Upper lobe of left lung (tissue), 6 donors: Measurements from ENCODE around the gene EXOC3L2. TPM values are rescaled to one million over a fixed set of nuclear protein-coding genes. Genes with fewer than 3 reads are reported as not detected.
"Not testable (repeated sequence)": the region's sequence is repeated elsewhere in the genome, so short reads cannot be mapped to it uniquely, and the experiment has no call there.

Experiments used
- ATAC-seq, 2 donors: fragments of 200-7000 bp; cut with Tn5 transposase; one replicate each; pipeline ENCODE4 v1.9.1; 2022; ENCODE audit warnings: mild to moderate bottlenecking in 2 of 2, moderate library complexity in 2 of 2; ENCODE audit not compliant: low FRiP score in 2 of 2
- DNase-seq, 2 donors: peaks; one replicate each; pipeline ENCODE4 v3.0.0-alpha.2; 2019 to 2020
- H3K27ac ChIP-seq, 4 donors: fragments of 200-600 bp; sonication (generic); one replicate each; pipeline ENCODE4 v1.5.1; 2016 to 2019
- H3K27me3 ChIP-seq, 4 donors: fragments of 200-600 bp; sonication (generic); one replicate each; pipeline ENCODE4 v1.5.1; 2017 to 2019
- H3K36me3 ChIP-seq, 4 donors: fragments of 200-600 bp; sonication (generic); one replicate each; pipeline ENCODE4 v1.5.1; 2016 to 2019
- H3K4me1 ChIP-seq, 4 donors: fragments of 200-600 bp; sonication (generic); one replicate each; pipeline ENCODE4 v1.5.1; 2018 to 2019
- H3K4me3 ChIP-seq, 4 donors: fragments of 200-600 bp; sonication (generic); one replicate each; pipeline ENCODE4 v1.5.1; 2017 to 2019; ENCODE audit warnings: mild to moderate bottlenecking in 2 of 4, moderate library complexity in 1 of 4
- H3K9me3 ChIP-seq, 4 donors: fragments of 200-600 bp; sonication (generic); one replicate each; pipeline ENCODE4 v1.5.1; 2018 to 2019
- EP300 ChIP-seq, 4 donors: sonication (generic); formaldehyde crosslinking; IDR thresholded peaks; one replicate each; pipeline ENCODE4 v1.5.1; 2017; ENCODE audit warnings: antibody characterized with exemption in 4 of 4, control low read depth in 2 of 4
- POLR2A ChIP-seq, 4 donors: fragments of 450-650 bp; IDR thresholded peaks; one replicate each; pipeline ENCODE4 v1.5.1; 2016 to 2017; ENCODE audit warnings: antibody characterized with exemption in 4 of 4, mild to moderate bottlenecking in 2 of 4
- POLR2AphosphoS5 ChIP-seq, 2 donors: sonication (generic); formaldehyde crosslinking; IDR thresholded peaks; one replicate each; pipeline ENCODE4 v1.5.1; 2017; ENCODE audit warnings: antibody characterized with exemption in 2 of 2
- WGBS, 2 donors: methylation state at CpG; one replicate each; pipeline ENCODE4 v1.1.5; 2017 to 2018; 5-methylcytosine and 5-hydroxymethylcytosine counted together
- total RNA-seq, 6 donors: library from RNA; depleted of rRNA in 4 of 6; stranded (reverse); fragments of >200 nt in 4 of 6; gene quantifications; one replicate each; pipeline versions ENCODE4 v1.1.0 to v1.2.1, GENCODE V29; 2016 to 2021
- TF ChIP-seq, protein P1 (sequence below), 6 experiments: fragments of 450-650 bp in 4 of 6; fragments of 200-600 bp in 2 of 6; sonication (generic) in 2 of 6; IDR thresholded peaks; one replicate each; pipeline ENCODE4 v1.5.1; 2016 to 2019; ENCODE audit warnings: antibody characterized with exemption in 6 of 6
- donor health status: DM: no; HTN: no; CAD: no; lungs with moderate emphysema.
- donor health status: DM: no; HTN: yes; CAD: no; lungs with severe emphysema.

Gene EXOC3L2
- total RNA-seq, 6 donors from 2014 or later, result 1.1 to 10.0 (median 2.7) TPM

GRCh38 chr19:45275370-45275971, 30.3 kb upstream of the EXOC3L2 start:
- 78 to 81% methylated on average over 12 of the region's 12 CpGs for WGBS, 2 donors
- no peak for ATAC-seq
- peaks cover 0 to 12% (median 1%) of the 10 kb centered on the region in 4 donors for H3K4me1 ChIP-seq

GRCh38 chr19:45273521-45273855, 28.3 kb upstream of the EXOC3L2 start:
- 68 to 71% methylated on average over 12 to 14 of the region's 14 CpGs for WGBS, 2 donors

More at GRCh38 chr19:45275370-45275971, 30.3 kb upstream of the EXOC3L2 start:
- Histone ChIP-seq H3K4me3 (no peak overlapping the region), H3K27me3 (no peaks in the 10 kb centered on the region), H3K27ac (no peak overlapping the region), H3K36me3 (peaks cover 15 to 77% (median 60%) of the 10 kb centered on the region in 4 donors), H3K9me3 (no peaks in the 10 kb centered on the region)
- TF ChIP-seq EP300 (IDR thresholded peaks at IDR 0.05) (no peak), POLR2AphosphoS5 (IDR thresholded peaks at IDR 0.05) (no peak), POLR2A (IDR thresholded peaks at IDR 0.05) (no peak)
- TF ChIP-seq, protein P1, sequence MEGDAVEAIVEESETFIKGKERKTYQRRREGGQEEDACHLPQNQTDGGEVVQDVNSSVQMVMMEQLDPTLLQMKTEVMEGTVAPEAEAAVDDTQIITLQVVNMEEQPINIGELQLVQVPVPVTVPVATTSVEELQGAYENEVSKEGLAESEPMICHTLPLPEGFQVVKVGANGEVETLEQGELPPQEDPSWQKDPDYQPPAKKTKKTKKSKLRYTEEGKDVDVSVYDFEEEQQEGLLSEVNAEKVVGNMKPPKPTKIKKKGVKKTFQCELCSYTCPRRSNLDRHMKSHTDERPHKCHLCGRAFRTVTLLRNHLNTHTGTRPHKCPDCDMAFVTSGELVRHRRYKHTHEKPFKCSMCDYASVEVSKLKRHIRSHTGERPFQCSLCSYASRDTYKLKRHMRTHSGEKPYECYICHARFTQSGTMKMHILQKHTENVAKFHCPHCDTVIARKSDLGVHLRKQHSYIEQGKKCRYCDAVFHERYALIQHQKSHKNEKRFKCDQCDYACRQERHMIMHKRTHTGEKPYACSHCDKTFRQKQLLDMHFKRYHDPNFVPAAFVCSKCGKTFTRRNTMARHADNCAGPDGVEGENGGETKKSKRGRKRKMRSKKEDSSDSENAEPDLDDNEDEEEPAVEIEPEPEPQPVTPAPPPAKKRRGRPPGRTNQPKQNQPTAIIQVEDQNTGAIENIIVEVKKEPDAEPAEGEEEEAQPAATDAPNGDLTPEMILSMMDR (IDR thresholded peaks at IDR 0.05), result no peak
- DNase-seq, result no peak

GRCh38 chr19:45271735-45272108, 26.5 kb upstream of the EXOC3L2 start:
- DNase-seq, result no peak
- 78 to 79% methylated on average over 7 of the region's 7 CpGs for WGBS, 2 donors
- H3K27ac ChIP-seq, result no peak overlapping the region
- no peaks in the 10 kb centered on the region for H3K27me3 ChIP-seq
- H3K9me3 ChIP-seq, result no peaks in the 10 kb centered on the region
- H3K4me3 ChIP-seq, result no peak overlapping the region
- H3K4me1 ChIP-seq, result peaks cover 0 to 11% (median 1%) of the 10 kb centered on the region in 4 donors
- peaks cover 9 to 74% (median 48%) of the 10 kb centered on the region in 4 donors for H3K36me3 ChIP-seq
- no peak for TF ChIP-seq POLR2A (IDR thresholded peaks at IDR 0.05)
- no peak for TF ChIP-seq POLR2AphosphoS5 (IDR thresholded peaks at IDR 0.05)
- TF ChIP-seq, protein P1 (IDR thresholded peaks at IDR 0.05), result no peak
- no peak for TF ChIP-seq EP300 (IDR thresholded peaks at IDR 0.05)
- ATAC-seq, result peak in 1 of 2 donors; percentile 56

More at GRCh38 chr19:45273521-45273855, 28.3 kb upstream of the EXOC3L2 start:
- TF ChIP-seq, protein P1 (IDR thresholded peaks at IDR 0.05), result no peak
- TF ChIP-seq EP300 (IDR thresholded peaks at IDR 0.05), result no peak
- TF ChIP-seq POLR2AphosphoS5 (IDR thresholded peaks at IDR 0.05), result no peak
- TF ChIP-seq POLR2A (IDR thresholded peaks at IDR 0.05), result no peak
- Histone ChIP-seq H3K9me3 (no peaks in the 10 kb centered on the region), H3K4me3 (no peak overlapping the region), H3K27ac (no peak overlapping the region), H3K4me1 (peaks cover 0 to 11% (median 1%) of the 10 kb centered on the region in 4 donors), H3K27me3 (no peaks in the 10 kb centered on the region), H3K36me3 (peaks cover 13 to 75% (median 51%) of the 10 kb centered on the region in 4 donors)
- DNase-seq, result no peak
- ATAC-seq, result no peak

DNA sequence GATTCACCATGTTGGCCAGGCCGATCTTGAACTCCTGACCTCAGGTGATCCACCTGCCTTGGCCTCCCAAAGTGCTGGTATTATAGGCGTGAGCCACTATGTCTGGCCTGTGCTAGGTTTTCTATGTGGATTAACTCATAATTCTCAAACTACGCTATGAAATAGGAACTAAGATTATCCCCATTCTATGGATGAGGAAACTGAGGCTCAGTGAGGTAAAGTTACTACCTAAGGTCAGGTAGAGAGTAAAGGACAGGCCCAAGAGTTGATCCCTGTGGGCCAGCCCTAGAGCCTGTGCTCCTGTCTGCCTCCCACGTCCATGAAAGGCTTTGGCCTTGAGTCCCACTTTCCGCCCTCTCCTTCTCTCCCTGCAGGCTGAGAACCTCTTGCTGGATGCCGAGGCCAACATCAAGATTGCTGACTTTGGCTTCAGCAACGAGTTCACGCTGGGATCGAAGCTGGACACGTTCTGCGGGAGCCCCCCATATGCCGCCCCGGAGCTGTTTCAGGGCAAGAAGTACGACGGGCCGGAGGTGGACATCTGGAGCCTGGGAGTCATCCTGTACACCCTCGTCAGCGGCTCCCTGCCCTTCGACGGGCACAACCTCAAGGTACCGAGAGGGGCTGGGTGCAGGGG, 26.0 kb upstream of the EXOC3L2 start:
- Histone ChIP-seq H3K4me3 (no peak overlapping the region), H3K36me3 (peaks cover 9 to 77% (median 48%) of the 10 kb centered on the region in 4 donors), H3K27ac (no peak overlapping the region), H3K27me3 (no peaks in the 10 kb centered on the region), H3K9me3 (no peaks in the 10 kb centered on the region), H3K4me1 (peaks cover 0 to 11% (median 1%) of the 10 kb centered on the region in 4 donors)
- ATAC-seq (no peak), DNase-seq (no peak)
- 92 to 96% methylated on average over 4 to 17 of the region's 21 CpGs for WGBS, 2 donors
- no peak for TF ChIP-seq EP300 (IDR thresholded peaks at IDR 0.05)

- ATAC-seq, H3K27me3 ChIP-seq, H3K4me3 ChIP-seq, H3K9me3 ChIP-seq, DNase-seq, H3K27ac ChIP-seq: not testable (repeated sequence)
- 94% methylated on average over 13 of the region's 13 CpGs for WGBS, 2 donors
- peaks cover 0 to 11% (median 1%) of the 10 kb centered on the region in 4 donors for H3K4me1 ChIP-seq
- peaks cover 9 to 76% (median 37%) of the 10 kb centered on the region in 4 donors for H3K36me3 ChIP-seq
Observed at GRCh38 chr19:45269939-45270338, 24.7 kb upstream of the EXOC3L2 start.
